ENCODE measurements around the gene PAWR. TPM values are rescaled to one million over a fixed set of nuclear protein-coding genes. Genes with fewer than 3 reads are reported as not detected.

PAWR gene
- total and polyA plus RNA-seq, 2 of the 13 experiments (the other 11 are each of a cell fraction or from before 2014, with no cell fraction given) = 29.1 to 36.1 TPM

- TF ChIP-seq ZNF318 (CRISPR knock-in tag; IDR thresholded peaks at IDR 0.05) (no peak), TCF12 (IDR thresholded peaks at IDR 0.05) (no peak), TCF12 (CRISPR knock-in tag; IDR thresholded peaks at IDR 0.05) (no peak; the same call in 1 of the 2 replicates), MXD3 (CRISPR knock-in tag; IDR thresholded peaks at IDR 0.05) (no peak), MED1 (CRISPR knock-in tag; IDR thresholded peaks at IDR 0.05) (peak; percentile 97), ARID3A (IDR thresholded peaks at IDR 0.05; ENCODE audit: low read depth, low read length) (peak; percentile 91), JDP2 (CRISPR knock-in tag; IDR thresholded peaks at IDR 0.05; ENCODE audit: borderline replicate concordance) (no peak), ADNP (CRISPR knock-in tag; IDR thresholded peaks at IDR 0.05) (no peak), CEBPZ (IDR thresholded peaks at IDR 0.05; ENCODE audit: low read length) (no peak), ZNF441 (CRISPR knock-in tag; IDR thresholded peaks at IDR 0.05; ENCODE audit: borderline replicate concordance) (no peak), ZNF230 (CRISPR knock-in tag; IDR thresholded peaks at IDR 0.05) (no peak), ZNF776 (CRISPR knock-in tag; IDR thresholded peaks at IDR 0.05) (no peak), ZNF713 (CRISPR knock-in tag; IDR thresholded peaks at IDR 0.05) (no peak), PHF8 (CRISPR knock-in tag; IDR thresholded peaks at IDR 0.05) (no peak), HOXD1 (CRISPR knock-in tag; IDR thresholded peaks at IDR 0.05) (no peak)
Observed at GRCh38 chr12:79549531-79550271, 141.1 kb downstream of the PAWR start (continued).
